Gastrocnemius medialis (tissue), 4 donors: ENCODE results near the gene UBAP2L. TPM values are rescaled to one million over a fixed set of nuclear protein-coding genes. Genes with fewer than 3 reads are reported as not detected.
"Not testable (repeated sequence)": the region's sequence is repeated elsewhere in the genome, so short reads cannot be mapped to it uniquely, and the experiment has no call there.

Experiments
- ATAC-seq, 2 donors: fragments of 150-250 bp; one replicate each; pipeline ENCODE4 v1.9.1; 2016
- DNase-seq, 2 donors: peaks; one replicate each; pipeline ENCODE4 v3.0.0-alpha.2; 2019
- H3K27ac ChIP-seq, 4 donors: fragments of 200-600 bp; sonication (generic); 1 replicate in 1 of 4; 2 replicates in 3 of 4; pipeline ENCODE4 v1.5.1; 2016 to 2018; ENCODE audit warnings: mild to moderate bottlenecking in 2 of 4, moderate library complexity in 1 of 4
- H3K27me3 ChIP-seq, 3 donors: fragments of 200-600 bp; sonication (generic) in 2 of 3; 1 replicate in 1 of 3; 2 replicates in 2 of 3; pipeline versions ENCODE4 v1.5.1 to v1.6.0; 2016 to 2019; ENCODE audit warnings: mild to moderate bottlenecking in 1 of 3, moderate library complexity in 1 of 3
- H3K36me3 ChIP-seq, 2 donors: fragments of 200-600 bp; sonication (generic) in 1 of 2; one replicate each; pipeline ENCODE4 v1.5.1; 2017 to 2018
- H3K4me1 ChIP-seq, 2 donors: fragments of 200-600 bp; sonication (generic) in 1 of 2; one replicate each; pipeline ENCODE4 v1.5.1; 2016 to 2017; ENCODE audit warnings: mild to moderate bottlenecking in 2 of 2
- H3K4me3 ChIP-seq, 4 donors: fragments of 200-600 bp; sonication (generic) in 3 of 4; 1 replicate in 1 of 4; 2 replicates in 3 of 4; pipeline ENCODE4 v1.5.1; 2016 to 2019; ENCODE audit warnings: mild to moderate bottlenecking in 2 of 4
- H3K9me3 ChIP-seq, 3 donors: fragments of 200-600 bp; sonication (generic) in 2 of 3; 1 replicate in 1 of 3; 2 replicates in 2 of 3; pipeline ENCODE4 v1.5.1; 2016 to 2019
- POLR2A ChIP-seq, 2 donors: fragments of 450-650 bp; IDR thresholded peaks; one replicate each; pipeline ENCODE4 v1.6.1; 2017; ENCODE audit warnings: antibody characterized with exemption in 2 of 2, mild to moderate bottlenecking in 2 of 2, moderate library complexity in 2 of 2
- in situ Hi-C, 4 donors: fragments of 200-750 bp; cut with MboI; loops; one replicate each; pipeline versions ENCODE4 v1.15.0 to v1.8.0; 2017; ENCODE audit warnings: low sequenced_read_pairs in 4 of 4
- intact Hi-C: fragments of 100-400 bp; cut with DNase I; formaldehyde crosslinking; loops from one replicate; pipeline ENCODE4 v1.15.1; 2023; ENCODE audit warnings: low total_unique reads
- total RNA-seq, 4 donors: library from RNA; depleted of rRNA; stranded (reverse); fragments of >200 nt; gene quantifications; one replicate each; pipeline versions ENCODE4 v1.1.0 to v1.2.3, GENCODE V29; 2016
- TF ChIP-seq, protein P1 (sequence below), 5 experiments: fragments of 450-650 bp in 3 of 5; fragments of 200-600 bp in 2 of 5; sonication (generic) in 2 of 5; IDR thresholded peaks in 4 of 5; conservative IDR thresholded peaks in 1 of 5; 1 replicate in 4 of 5; 2 replicates in 1 of 5; pipeline ENCODE4 v1.5.1; 2016 to 2019; ENCODE audit warnings: antibody characterized with exemption in 5 of 5, mild to moderate bottlenecking in 3 of 5, moderate library complexity in 3 of 5

The UBAP2L gene
- total RNA-seq, 4 donors from 2014 or later: 38.5 to 72.8 (median 50.8) TPM

DNA sequence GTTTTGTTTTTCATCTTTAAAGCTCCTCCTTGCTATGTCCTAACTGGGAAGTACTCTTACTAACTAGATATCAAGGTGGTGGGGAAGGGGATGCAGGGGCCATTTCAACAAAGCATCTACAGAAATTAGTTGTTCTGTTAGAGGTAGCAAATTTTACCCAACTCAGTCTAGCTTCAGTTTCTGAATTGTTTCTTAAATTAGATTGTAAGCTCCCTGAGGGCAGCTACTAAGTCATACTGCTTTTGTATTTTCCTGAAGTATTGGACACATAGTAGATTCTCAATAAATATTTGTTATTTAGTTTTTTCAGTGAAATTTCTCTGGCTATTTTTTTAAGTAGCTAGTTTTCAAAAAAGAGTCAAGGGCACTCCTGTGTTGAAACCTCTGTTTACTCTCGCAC lies 1.8 kb downstream of the UBAP2L start:
- no peak for ATAC-seq
- DNase-seq: no peak
- intact Hi-C loops (loop anchor here (5.0 to 10.0 kb wide), 2 partner anchors 52 to 210 kb away; partner anchors contain the start of gene HAX1), in situ Hi-C loops (loop anchor here in 1 of 4 donors (10.0 kb wide), 1 partner anchor 52 kb away; the partner anchor contains the start of gene HAX1)
- peak overlapping the region in 3 of 4 donors; percentile 82 to 96 (median 92) for H3K4me3 ChIP-seq
- H3K27me3 ChIP-seq: no peaks in the 10 kb centered on the region
- TF ChIP-seq, protein P1, sequence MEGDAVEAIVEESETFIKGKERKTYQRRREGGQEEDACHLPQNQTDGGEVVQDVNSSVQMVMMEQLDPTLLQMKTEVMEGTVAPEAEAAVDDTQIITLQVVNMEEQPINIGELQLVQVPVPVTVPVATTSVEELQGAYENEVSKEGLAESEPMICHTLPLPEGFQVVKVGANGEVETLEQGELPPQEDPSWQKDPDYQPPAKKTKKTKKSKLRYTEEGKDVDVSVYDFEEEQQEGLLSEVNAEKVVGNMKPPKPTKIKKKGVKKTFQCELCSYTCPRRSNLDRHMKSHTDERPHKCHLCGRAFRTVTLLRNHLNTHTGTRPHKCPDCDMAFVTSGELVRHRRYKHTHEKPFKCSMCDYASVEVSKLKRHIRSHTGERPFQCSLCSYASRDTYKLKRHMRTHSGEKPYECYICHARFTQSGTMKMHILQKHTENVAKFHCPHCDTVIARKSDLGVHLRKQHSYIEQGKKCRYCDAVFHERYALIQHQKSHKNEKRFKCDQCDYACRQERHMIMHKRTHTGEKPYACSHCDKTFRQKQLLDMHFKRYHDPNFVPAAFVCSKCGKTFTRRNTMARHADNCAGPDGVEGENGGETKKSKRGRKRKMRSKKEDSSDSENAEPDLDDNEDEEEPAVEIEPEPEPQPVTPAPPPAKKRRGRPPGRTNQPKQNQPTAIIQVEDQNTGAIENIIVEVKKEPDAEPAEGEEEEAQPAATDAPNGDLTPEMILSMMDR (IDR thresholded peaks at IDR 0.05 in 4 of 5, conservative IDR thresholded peaks at IDR 0.05 in 1 of 5): no peak
- no peak for TF ChIP-seq POLR2A (IDR thresholded peaks at IDR 0.05)
- peak overlapping the region; percentile 96 to 100 (median 98) for H3K27ac ChIP-seq
- peaks cover 53 to 57% of the 10 kb centered on the region in 2 donors for H3K4me1 ChIP-seq
- H3K36me3 ChIP-seq: peaks cover 0 to 24% of the 10 kb centered on the region in 2 donors
- no peaks in the 10 kb centered on the region for H3K9me3 ChIP-seq

DNA sequence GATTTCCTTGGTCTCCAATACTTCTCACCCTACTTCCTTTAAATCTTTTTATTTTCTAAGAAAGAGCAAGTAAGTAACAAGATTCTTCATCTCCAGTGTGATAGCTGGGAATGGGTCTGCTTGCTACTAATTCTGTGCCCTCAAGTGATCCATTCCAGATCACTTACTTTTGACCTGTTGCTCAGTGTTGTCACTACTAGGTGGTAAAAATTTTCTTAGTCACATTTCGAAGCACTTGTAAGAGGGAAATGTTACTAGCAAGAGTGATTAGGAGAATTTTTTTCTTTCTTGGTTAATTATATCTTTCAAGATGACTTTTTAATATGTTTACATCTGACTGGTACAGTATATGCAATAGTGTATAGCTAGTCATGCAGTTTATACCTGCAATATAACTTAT lies 2.2 kb downstream of the UBAP2L start:
- no peak for TF ChIP-seq POLR2A (IDR thresholded peaks at IDR 0.05)
- TF ChIP-seq, protein P1 (IDR thresholded peaks at IDR 0.05 in 4 of 5, conservative IDR thresholded peaks at IDR 0.05 in 1 of 5): no peak
- intact Hi-C loops: loop anchor here (5.0 to 10.0 kb wide), 2 partner anchors 52 to 209 kb away; partner anchors contain the start of gene HAX1
- Histone ChIP-seq H3K4me3 (no peak overlapping the region), H3K9me3 (no peaks in the 10 kb centered on the region), H3K27me3 (no peaks in the 10 kb centered on the region), H3K4me1 (peaks cover 49 to 53% of the 10 kb centered on the region in 2 donors), H3K27ac (peak overlapping the region; percentile 96 to 100 (median 98)), H3K36me3 (peaks cover 0 to 24% of the 10 kb centered on the region in 2 donors)
- no peak for ATAC-seq
- in situ Hi-C loops: loop anchor here in 1 of 4 donors (10.0 kb wide), 1 partner anchor 52 kb away; the partner anchor contains the start of gene HAX1
- no peak for DNase-seq

- Histone ChIP-seq H3K27me3 (no peaks in the 10 kb centered on the region), H3K36me3 (peaks cover 0 to 24% of the 10 kb centered on the region in 2 donors), H3K4me1 (peaks cover 42 to 49% of the 10 kb centered on the region in 2 donors), H3K9me3 (no peaks in the 10 kb centered on the region), H3K27ac (peak overlapping the region; percentile 96 to 100 (median 98)), H3K4me3 (no peak overlapping the region)
- ATAC-seq: no peak
- TF ChIP-seq POLR2A (IDR thresholded peaks at IDR 0.05): no peak
- TF ChIP-seq, protein P1 (IDR thresholded peaks at IDR 0.05 in 4 of 5, conservative IDR thresholded peaks at IDR 0.05 in 1 of 5): no peak
- no peak for DNase-seq
- intact Hi-C loops (loop anchor here (5.0 to 10.0 kb wide), 2 partner anchors 51 to 209 kb away; partner anchors contain the start of gene HAX1), in situ Hi-C loops (loop anchor here in 1 of 4 donors (10.0 kb wide), 1 partner anchor 51 kb away; the partner anchor contains the start of gene HAX1)
Observed at GRCh38 chr1:154223621-154224020, 2.9 kb downstream of the UBAP2L start.

- Histone ChIP-seq H3K27me3 (no peaks in the 10 kb centered on the region), H3K4me3 (no peak overlapping the region), H3K36me3 (peaks cover 0 to 35% of the 10 kb centered on the region in 2 donors), H3K9me3 (no peaks in the 10 kb centered on the region), H3K27ac (no peak overlapping the region), H3K4me1 (peaks cover 32 to 39% of the 10 kb centered on the region in 2 donors)
- DNase-seq (no peak), ATAC-seq (no peak)
- intact Hi-C loops (loop anchor here (10.0 kb wide), 1 partner anchor 49 kb away; the partner anchor contains the start of gene HAX1), in situ Hi-C loops (loop anchor here in 1 of 4 donors (10.0 kb wide), 1 partner anchor 49 kb away; the partner anchor contains the start of gene HAX1)
- TF ChIP-seq, protein P1 (IDR thresholded peaks at IDR 0.05 in 4 of 5, conservative IDR thresholded peaks at IDR 0.05 in 1 of 5): no peak
- TF ChIP-seq POLR2A (IDR thresholded peaks at IDR 0.05): no peak
Observed at GRCh38 chr1:154225370-154225769, 4.6 kb downstream of the UBAP2L start.

DNA sequence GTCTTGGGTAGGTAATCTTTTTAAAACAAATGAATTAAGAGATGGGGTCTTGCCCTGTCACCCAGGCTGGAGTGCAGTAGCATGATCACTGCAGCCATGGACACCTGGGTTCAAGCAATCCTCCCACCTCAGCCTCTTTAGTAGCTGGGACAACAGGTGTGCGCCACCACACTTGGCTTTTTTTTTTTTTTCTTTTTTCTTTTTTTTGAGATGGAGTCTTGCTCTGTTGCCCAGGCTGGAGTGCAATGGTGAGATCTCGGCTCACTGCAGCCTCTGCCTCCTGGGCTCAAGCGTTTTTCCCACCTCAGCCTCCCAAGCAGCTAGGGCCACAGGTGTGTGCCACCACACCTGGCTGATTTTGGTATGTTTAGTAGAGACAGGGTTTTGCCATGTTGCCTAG lies 10.4 kb downstream of the UBAP2L start:
- DNase-seq, H3K27ac ChIP-seq, H3K27me3 ChIP-seq, H3K4me3 ChIP-seq, in situ Hi-C loops, ATAC-seq, H3K9me3 ChIP-seq, intact Hi-C loops, H3K4me1 ChIP-seq: not testable (repeated sequence)
- H3K36me3 ChIP-seq: peaks cover 0 to 89% of the 10 kb centered on the region in 2 donors

DNA sequence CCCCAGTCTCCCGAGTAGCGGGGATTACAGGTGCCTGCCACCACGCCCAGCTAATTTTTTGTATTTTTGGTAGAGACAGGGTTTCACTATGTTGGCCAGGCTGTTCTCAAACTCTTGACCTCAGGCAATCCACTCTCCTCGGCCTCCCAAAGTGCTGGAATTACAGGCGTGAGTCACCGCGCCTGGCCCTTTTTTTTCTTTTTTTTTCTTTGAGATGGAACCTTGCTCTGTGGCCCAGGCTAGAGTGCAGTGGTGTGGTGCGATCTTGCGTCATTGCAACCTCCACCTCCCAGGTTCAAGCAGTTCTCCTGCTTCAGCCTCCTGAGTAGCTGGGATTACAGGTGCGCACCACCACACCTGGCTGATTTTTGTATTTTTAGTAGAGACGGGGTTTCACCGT lies 12.4 kb downstream of the UBAP2L start:
- H3K9me3 ChIP-seq, H3K27ac ChIP-seq, H3K4me1 ChIP-seq, H3K27me3 ChIP-seq, intact Hi-C loops, H3K4me3 ChIP-seq, in situ Hi-C loops, ATAC-seq, DNase-seq: not testable (repeated sequence)
- H3K36me3 ChIP-seq: peaks cover 0 to 99% of the 10 kb centered on the region in 2 donors
